RPMI7951 (cell line): Measurements from ENCODE around the gene CYFIP1. TPM values are rescaled to one million over a fixed set of nuclear protein-coding genes. Genes with fewer than 3 reads are reported as not detected.

Experiments used
- total RNA-seq: library from RNA; depleted of rRNA; stranded (reverse); fragments of >200 nt; shearing (Covaris generic); gene quantifications from 2 replicates; pipeline ENCODE4 v1.2.3, GENCODE V29; 2014; rRNA removed

Gene CYFIP1
- total RNA-seq, 1 experiment from 2014 or later, result 89.6 TPM

Other genes starting within 250 kb of the CYFIP1 start
- 9.6 and 12.1 TPM in 2 replicates for gene NIPA1, start 193.7 kb downstream of the CYFIP1 start, total RNA-seq
- gene NIPA2, start 141.7 kb downstream of the CYFIP1 start, total RNA-seq, result 130 and 135 TPM in 2 replicates
- gene TUBGCP5, start 59.2 kb upstream of the CYFIP1 start, total RNA-seq, result 20.1 and 21.9 TPM in 2 replicates
- not detected in 2 replicates for gene GOLGA6L1, start 156.5 kb upstream of the CYFIP1 start, total RNA-seq